Endothelial cell of umbilical vein (primary cell): ENCODE data around the gene KRT31.

Experiments
- EZH2 ChIP-seq: IDR thresholded peaks from 2 replicates; pipeline ENCODE4 v1.6.1; 2012; ENCODE audit warnings: borderline replicate concordance, low read depth, mild to moderate bottlenecking, moderate library complexity, low read length, inconsistent platforms; ENCODE audit not compliant: severe bottlenecking
- GATA2 ChIP-seq: IDR thresholded peaks from 2 replicates; pipeline ENCODE4 v1.7.0; 2011; ENCODE audit warnings: low read depth, mild to moderate bottlenecking, moderate library complexity, mixed read lengths, low read length; ENCODE audit not compliant: insufficient read length, insufficient read depth
- JUN ChIP-seq: IDR thresholded peaks from 2 replicates; pipeline ENCODE4 v1.6.1; 2011; ENCODE audit warnings: borderline replicate concordance, low read depth; ENCODE audit not compliant: insufficient read length, insufficient read depth
- MYC ChIP-seq: IDR thresholded peaks from one replicate; pipeline ENCODE4 v1.6.1; 2011; ENCODE audit warnings: mild to moderate bottlenecking, low read depth, low read length
- POLR2A ChIP-seq: IDR thresholded peaks from 2 replicates; pipeline ENCODE4 v1.6.1; 2012; ENCODE audit warnings: low read depth, mild to moderate bottlenecking, control low read depth, low read length
- POLR2AphosphoS5 ChIP-seq: IDR thresholded peaks from 2 replicates; pipeline ENCODE4 v1.6.1; 2012; ENCODE audit warnings: low read depth, mild to moderate bottlenecking, control low read depth, low read length, moderate library complexity; ENCODE audit not compliant: insufficient read depth
- TF ChIP-seq, protein P1 (sequence below), 2 donors: IDR thresholded peaks; 1 replicate in 1 of 2; 2 replicates in 1 of 2; pipeline ENCODE4 v1.5.1; 2011; ENCODE audit warnings: low read length in 2 of 2, mild to moderate bottlenecking in 2 of 2, moderate library complexity in 2 of 2, control low read depth in 1 of 2, inconsistent platforms in 1 of 2, low read depth in 1 of 2; ENCODE audit not compliant: insufficient read depth in 1 of 2; ENCODE audit errors: extremely low read depth in 1 of 2
- TF ChIP-seq, protein P2 (sequence below): IDR thresholded peaks from 2 replicates; pipeline ENCODE4 v1.6.1; 2011; ENCODE audit not compliant: insufficient read depth, insufficient read length

- TF ChIP-seq, protein P1, sequence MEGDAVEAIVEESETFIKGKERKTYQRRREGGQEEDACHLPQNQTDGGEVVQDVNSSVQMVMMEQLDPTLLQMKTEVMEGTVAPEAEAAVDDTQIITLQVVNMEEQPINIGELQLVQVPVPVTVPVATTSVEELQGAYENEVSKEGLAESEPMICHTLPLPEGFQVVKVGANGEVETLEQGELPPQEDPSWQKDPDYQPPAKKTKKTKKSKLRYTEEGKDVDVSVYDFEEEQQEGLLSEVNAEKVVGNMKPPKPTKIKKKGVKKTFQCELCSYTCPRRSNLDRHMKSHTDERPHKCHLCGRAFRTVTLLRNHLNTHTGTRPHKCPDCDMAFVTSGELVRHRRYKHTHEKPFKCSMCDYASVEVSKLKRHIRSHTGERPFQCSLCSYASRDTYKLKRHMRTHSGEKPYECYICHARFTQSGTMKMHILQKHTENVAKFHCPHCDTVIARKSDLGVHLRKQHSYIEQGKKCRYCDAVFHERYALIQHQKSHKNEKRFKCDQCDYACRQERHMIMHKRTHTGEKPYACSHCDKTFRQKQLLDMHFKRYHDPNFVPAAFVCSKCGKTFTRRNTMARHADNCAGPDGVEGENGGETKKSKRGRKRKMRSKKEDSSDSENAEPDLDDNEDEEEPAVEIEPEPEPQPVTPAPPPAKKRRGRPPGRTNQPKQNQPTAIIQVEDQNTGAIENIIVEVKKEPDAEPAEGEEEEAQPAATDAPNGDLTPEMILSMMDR (IDR thresholded peaks at IDR 0.05; ENCODE audit: extremely low read depth in 1 of 2, insufficient read depth in 1 of 2, low read depth in 1 of 2, low read length in 2 of 2), result no peak
- TF ChIP-seq POLR2A, result no peak
- no peak for TF ChIP-seq EZH2
- TF ChIP-seq POLR2AphosphoS5, result no peak
- TF ChIP-seq JUN, result no peak
- TF ChIP-seq MYC, result no peak
- TF ChIP-seq, protein P2, sequence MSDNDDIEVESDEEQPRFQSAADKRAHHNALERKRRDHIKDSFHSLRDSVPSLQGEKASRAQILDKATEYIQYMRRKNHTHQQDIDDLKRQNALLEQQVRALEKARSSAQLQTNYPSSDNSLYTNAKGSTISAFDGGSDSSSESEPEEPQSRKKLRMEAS, result no peak
- no peak for TF ChIP-seq GATA2
These were observed 43.2 kb upstream of the KRT31 start, which contains the start of gene KRT38 for GRCh38 chr17:41440531-41441033.
